OCI-LY7 (cell line): ENCODE measurements around the gene HASPIN.

Source experiments
- EZH2phosphoT487 ChIP-seq: fragments of 200-600 bp; sonication (generic); IDR thresholded peaks from 2 replicates; pipeline ENCODE4 v1.6.1; 2018; ENCODE audit warnings: low read depth, borderline replicate concordance, mild to moderate bottlenecking, mixed run types, antibody characterized with exemption, low read length, moderate library complexity, mixed read lengths
- TF ChIP-seq, protein P1 (sequence below): fragments of 200-600 bp; sonication (generic); conservative IDR thresholded peaks from 2 replicates; pipeline ENCODE4 v1.5.1; 2014; ENCODE audit warnings: mild to moderate bottlenecking, antibody characterized with exemption, low read length, moderate library complexity, mixed read lengths

DNA sequence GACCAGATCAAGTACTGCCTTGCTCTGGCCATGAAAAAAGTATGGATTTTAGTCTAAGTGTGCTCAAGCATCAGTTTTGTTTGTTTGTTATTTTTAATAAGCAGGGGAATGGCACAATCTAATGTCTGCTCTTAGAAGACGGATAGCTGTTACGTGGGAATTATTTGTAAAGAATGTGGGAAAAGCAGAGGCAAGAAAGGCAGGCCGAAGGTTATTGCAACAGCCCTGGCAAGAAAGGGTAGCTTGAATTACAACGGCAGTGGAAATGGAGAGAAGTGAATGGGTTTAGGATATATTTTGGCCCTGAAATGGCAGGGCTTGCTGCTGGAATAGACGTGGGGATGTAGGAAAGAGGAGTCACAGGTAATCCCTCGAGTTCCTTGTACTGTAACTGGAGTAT lies 987 bp upstream of the HASPIN start:
- TF ChIP-seq, protein P1, sequence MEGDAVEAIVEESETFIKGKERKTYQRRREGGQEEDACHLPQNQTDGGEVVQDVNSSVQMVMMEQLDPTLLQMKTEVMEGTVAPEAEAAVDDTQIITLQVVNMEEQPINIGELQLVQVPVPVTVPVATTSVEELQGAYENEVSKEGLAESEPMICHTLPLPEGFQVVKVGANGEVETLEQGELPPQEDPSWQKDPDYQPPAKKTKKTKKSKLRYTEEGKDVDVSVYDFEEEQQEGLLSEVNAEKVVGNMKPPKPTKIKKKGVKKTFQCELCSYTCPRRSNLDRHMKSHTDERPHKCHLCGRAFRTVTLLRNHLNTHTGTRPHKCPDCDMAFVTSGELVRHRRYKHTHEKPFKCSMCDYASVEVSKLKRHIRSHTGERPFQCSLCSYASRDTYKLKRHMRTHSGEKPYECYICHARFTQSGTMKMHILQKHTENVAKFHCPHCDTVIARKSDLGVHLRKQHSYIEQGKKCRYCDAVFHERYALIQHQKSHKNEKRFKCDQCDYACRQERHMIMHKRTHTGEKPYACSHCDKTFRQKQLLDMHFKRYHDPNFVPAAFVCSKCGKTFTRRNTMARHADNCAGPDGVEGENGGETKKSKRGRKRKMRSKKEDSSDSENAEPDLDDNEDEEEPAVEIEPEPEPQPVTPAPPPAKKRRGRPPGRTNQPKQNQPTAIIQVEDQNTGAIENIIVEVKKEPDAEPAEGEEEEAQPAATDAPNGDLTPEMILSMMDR = no peak
- TF ChIP-seq EZH2phosphoT487 = no peak
